Glutamatergic neuron (in vitro differentiated cells): ENCODE results near the gene SIRPG. TPM values are rescaled to one million over a fixed set of nuclear protein-coding genes. Genes with fewer than 3 reads are reported as not detected.
"Not testable (repeated sequence)": the region's sequence is repeated elsewhere in the genome, so short reads cannot be mapped to it uniquely, and the experiment has no call there.

Experiments
- DNase-seq: peaks from one replicate; pipeline ENCODE4 v3.0.0; 2022
- H3K27ac Mint-ChIP-seq: one replicate; pipeline ENCODE4 v1.8.0; 2020; ENCODE audit warnings: mild to moderate bottlenecking, mixed read lengths, inconsistent platforms; ENCODE audit not compliant: unreplicated experiment
- H3K27me3 Mint-ChIP-seq: one replicate; pipeline ENCODE4 v1.8.0; 2020; ENCODE audit warnings: mild to moderate bottlenecking, moderate library complexity, mixed read lengths, inconsistent platforms; ENCODE audit not compliant: unreplicated experiment
- H3K36me3 Mint-ChIP-seq: one replicate; pipeline ENCODE4 v1.8.0; 2020; ENCODE audit warnings: mild to moderate bottlenecking, mixed read lengths, inconsistent platforms; ENCODE audit not compliant: unreplicated experiment
- H3K4me1 Mint-ChIP-seq: one replicate; pipeline ENCODE4 v1.8.0; 2020; ENCODE audit warnings: mild to moderate bottlenecking, low read depth, mixed read lengths, inconsistent platforms; ENCODE audit not compliant: unreplicated experiment
- H3K4me3 Mint-ChIP-seq: one replicate; pipeline ENCODE4 v1.8.0; 2020; ENCODE audit warnings: mild to moderate bottlenecking, mixed read lengths, inconsistent platforms; ENCODE audit not compliant: unreplicated experiment
- H3K9me3 Mint-ChIP-seq: one replicate; pipeline ENCODE4 v1.8.0; 2020; ENCODE audit warnings: mild to moderate bottlenecking, moderate library complexity, mixed read lengths, inconsistent platforms; ENCODE audit not compliant: unreplicated experiment
- long read RNA-seq: library from polyadenylated mRNA; unstranded; transcript quantifications from one replicate; pipeline ENCODE4 v2.0.0, GENCODE V29; 2020; ENCODE audit not compliant: unreplicated experiment
- total RNA-seq: library from RNA; stranded (reverse); fragmentation: NEBNext Ultra II Directional; extraction: Animal tissue kit (Norgen Biotek cat#: 25700); gene quantifications from one replicate; pipeline ENCODE4 v1.2.1, GENCODE V29; 2021; ENCODE audit not compliant: unreplicated experiment
- TF ChIP-seq, protein P1 (sequence below): fragments of 200-600 bp; sonication (generic); IDR thresholded peaks from one replicate; pipeline ENCODE4 v1.5.0; 2021; ENCODE audit not compliant: partially characterized antibody, unreplicated experiment

The SIRPG gene
- not detected for total RNA-seq
- long read RNA-seq, result 0 reads

GRCh38 chr20:1657556-1658334 is at the start of gene SIRPG:
SIRPG (minus strand) TSS chr20:1657779; CDS start chr20:1657714, 65 bp downstream.
- no peak within 1 kb of the TSS for H3K4me3 Mint-ChIP-seq
- no peaks in the 10 kb centered on the region for H3K4me1 Mint-ChIP-seq
- no peaks in the 10 kb centered on the region for H3K36me3 Mint-ChIP-seq
- TF ChIP-seq, protein P1, sequence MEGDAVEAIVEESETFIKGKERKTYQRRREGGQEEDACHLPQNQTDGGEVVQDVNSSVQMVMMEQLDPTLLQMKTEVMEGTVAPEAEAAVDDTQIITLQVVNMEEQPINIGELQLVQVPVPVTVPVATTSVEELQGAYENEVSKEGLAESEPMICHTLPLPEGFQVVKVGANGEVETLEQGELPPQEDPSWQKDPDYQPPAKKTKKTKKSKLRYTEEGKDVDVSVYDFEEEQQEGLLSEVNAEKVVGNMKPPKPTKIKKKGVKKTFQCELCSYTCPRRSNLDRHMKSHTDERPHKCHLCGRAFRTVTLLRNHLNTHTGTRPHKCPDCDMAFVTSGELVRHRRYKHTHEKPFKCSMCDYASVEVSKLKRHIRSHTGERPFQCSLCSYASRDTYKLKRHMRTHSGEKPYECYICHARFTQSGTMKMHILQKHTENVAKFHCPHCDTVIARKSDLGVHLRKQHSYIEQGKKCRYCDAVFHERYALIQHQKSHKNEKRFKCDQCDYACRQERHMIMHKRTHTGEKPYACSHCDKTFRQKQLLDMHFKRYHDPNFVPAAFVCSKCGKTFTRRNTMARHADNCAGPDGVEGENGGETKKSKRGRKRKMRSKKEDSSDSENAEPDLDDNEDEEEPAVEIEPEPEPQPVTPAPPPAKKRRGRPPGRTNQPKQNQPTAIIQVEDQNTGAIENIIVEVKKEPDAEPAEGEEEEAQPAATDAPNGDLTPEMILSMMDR, result no peak
- no peak for DNase-seq
- no peak within 1 kb of the TSS for H3K27ac Mint-ChIP-seq
- no peaks in the 10 kb centered on the region for H3K27me3 Mint-ChIP-seq
- H3K9me3 Mint-ChIP-seq, result no peaks in the 10 kb centered on the region

GRCh38 chr20:1706887-1707286 is 49.3 kb upstream of the SIRPG start:
- not testable (repeated sequence) for H3K27ac Mint-ChIP-seq, DNase-seq, H3K4me3 Mint-ChIP-seq, H3K9me3 Mint-ChIP-seq, H3K36me3 Mint-ChIP-seq, H3K27me3 Mint-ChIP-seq, H3K4me1 Mint-ChIP-seq

DNA sequence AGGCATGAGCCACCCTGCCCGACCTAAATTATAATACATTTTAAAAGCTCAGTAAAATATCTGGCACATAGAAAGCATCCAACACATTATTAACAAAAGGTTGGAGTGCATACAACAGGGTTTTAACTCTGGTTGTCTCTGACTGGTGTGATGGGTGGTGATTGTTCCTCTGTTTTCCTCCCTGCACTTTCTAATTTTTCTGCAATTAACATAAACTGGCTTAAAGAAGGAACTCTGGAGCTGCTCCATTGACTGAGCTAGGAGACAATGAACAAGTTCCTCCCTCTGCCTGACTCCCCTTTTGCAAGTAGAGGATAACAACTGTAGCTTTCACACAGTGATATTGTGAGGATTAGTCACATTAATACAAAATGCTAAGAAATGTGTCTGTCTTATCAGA is 48.5 kb upstream of the SIRPG start:
- Mint-ChIP-seq H3K27ac (no peak overlapping the region), H3K4me3 (no peak overlapping the region), H3K9me3 (no peaks in the 10 kb centered on the region), H3K27me3 (no peaks in the 10 kb centered on the region), H3K4me1 (no peaks in the 10 kb centered on the region), H3K36me3 (peaks cover 2% of the 10 kb centered on the region)
- no peak for DNase-seq
- TF ChIP-seq, protein P1, result no peak

GRCh38 chr20:1702855-1703254 is 45.3 kb upstream of the SIRPG start:
- peaks cover 5% of the 10 kb centered on the region for H3K36me3 Mint-ChIP-seq
- H3K9me3 Mint-ChIP-seq, result no peaks in the 10 kb centered on the region
- no peaks in the 10 kb centered on the region for H3K27me3 Mint-ChIP-seq
- no peak for DNase-seq
- H3K4me1 Mint-ChIP-seq, result no peaks in the 10 kb centered on the region
- TF ChIP-seq, protein P1, result no peak
- H3K4me3 Mint-ChIP-seq, result no peak overlapping the region
- no peak overlapping the region for H3K27ac Mint-ChIP-seq

- H3K9me3 Mint-ChIP-seq, result no peaks in the 10 kb centered on the region
- no peak overlapping the region for H3K27ac Mint-ChIP-seq
- no peak for DNase-seq
- H3K4me3 Mint-ChIP-seq, result no peak overlapping the region
- H3K36me3 Mint-ChIP-seq, result peaks cover 5% of the 10 kb centered on the region
- no peaks in the 10 kb centered on the region for H3K4me1 Mint-ChIP-seq
- no peaks in the 10 kb centered on the region for H3K27me3 Mint-ChIP-seq
- TF ChIP-seq, protein P1, result no peak
Measured at GRCh38 chr20:1702328-1702727, 44.7 kb upstream of the SIRPG start.
